COLO829 (cell line): Measurements from ENCODE around the gene PEAK1.

Source experiments
- DNase-seq: peaks from one replicate; pipeline ENCODE4 v3.0.0; 2012; ENCODE audit warnings: low spot score

The PEAK1 gene

DNA sequence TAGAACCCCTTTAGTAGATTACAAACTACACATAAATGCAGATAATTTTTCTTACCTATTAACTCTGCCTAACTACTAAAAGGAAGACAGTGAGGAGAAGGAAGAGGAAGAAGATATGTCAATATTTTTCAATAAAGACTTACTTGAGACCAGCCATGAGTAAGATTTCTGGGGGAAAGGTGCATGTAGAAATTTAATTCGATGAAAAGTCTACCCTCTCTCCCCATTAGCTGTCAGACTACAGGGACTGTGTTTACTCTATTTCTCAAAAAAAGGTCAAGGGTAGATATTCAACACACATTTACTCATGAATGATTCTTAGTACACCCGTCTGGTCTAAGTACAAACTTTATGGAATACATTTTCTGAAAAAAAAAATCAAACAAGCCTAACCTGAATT is 355.8 kb downstream of the PEAK1 start:
- no peak for DNase-seq

DNA sequence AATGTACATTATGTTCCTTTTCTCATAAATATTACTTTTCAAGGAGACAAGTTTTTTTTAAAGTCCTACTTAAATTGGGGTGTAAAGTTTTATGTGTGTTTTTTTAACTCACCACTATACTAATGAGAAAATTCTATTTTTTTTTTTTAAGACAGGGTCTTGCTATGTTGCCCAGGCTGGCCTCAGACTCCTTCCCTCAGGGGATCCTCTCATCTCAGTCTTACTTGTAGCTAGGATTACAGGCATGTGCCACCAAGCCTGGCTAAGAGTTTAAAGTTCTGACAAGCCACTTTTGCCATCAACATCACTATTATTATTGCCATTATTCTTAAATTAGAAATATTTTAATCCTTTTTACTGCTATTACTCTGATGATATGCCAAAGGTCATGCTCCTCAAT is 356.7 kb downstream of the PEAK1 start:
- no peak for DNase-seq

DNA sequence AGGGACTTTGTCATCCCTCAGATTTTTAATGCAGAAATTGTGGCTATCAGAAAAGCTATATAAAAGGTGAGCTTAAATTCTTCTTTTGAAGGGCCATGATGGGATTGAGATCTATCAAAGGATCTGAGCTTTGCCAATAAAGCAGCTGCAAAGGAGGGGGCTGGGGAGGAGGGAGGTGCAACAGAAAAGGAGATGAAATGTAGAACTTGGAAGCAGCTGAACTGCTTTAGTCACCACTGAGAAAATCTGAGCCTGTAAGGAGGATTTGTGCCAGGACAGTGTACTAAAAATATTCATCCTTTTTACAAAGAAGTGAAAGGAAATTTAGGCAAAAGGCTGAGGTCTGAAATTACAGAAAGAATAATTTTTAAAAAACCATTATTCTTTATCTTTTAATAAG is 359.4 kb downstream of the PEAK1 start:
- no peak for DNase-seq

DNA sequence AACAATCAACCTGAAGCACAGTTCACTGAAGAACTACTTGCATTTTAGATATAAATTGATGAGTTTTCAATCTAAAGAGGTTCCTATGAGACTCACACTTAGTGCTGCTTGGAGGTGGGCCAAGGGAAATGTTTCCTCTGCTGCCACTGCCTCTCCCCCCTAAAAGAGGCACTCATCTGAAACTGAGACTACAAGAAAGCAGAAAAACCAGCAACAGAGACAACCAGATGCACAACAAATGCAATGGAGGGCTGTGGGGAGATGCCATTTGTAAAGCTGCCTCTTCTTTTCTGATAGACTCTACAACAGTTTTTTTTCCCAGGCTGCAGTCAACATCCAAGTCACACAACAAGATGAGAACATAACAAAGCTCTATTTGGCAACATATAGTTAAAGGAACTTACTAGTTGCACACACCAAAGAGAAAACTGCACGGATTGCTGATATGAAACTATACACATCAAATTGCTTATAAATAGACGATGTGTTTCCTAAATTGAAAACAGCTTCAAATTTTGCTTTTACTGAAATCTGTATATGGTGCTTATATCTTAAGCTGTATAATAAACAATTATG is 360.0 kb downstream of the PEAK1 start:
- DNase-seq, result no peak

DNA sequence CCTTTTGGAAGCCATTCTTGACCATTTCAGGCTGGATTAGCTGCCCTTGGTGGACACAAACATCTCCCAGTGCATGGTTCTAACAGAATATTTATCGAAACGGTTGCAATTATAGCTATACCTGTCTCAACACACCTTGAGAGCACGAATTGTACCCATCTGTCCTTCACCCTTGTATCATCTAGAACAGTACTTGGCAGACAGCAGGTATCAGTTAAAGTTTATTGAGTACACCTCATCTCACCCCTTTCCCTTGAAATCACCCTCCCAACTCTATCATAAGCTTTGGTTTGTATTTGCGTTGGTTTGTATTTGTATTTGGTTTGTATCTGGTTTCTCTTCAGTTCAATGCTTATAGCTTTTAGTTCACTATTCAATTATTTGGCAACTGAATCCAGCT is 361.4 kb downstream of the PEAK1 start:
- no peak for DNase-seq

DNA sequence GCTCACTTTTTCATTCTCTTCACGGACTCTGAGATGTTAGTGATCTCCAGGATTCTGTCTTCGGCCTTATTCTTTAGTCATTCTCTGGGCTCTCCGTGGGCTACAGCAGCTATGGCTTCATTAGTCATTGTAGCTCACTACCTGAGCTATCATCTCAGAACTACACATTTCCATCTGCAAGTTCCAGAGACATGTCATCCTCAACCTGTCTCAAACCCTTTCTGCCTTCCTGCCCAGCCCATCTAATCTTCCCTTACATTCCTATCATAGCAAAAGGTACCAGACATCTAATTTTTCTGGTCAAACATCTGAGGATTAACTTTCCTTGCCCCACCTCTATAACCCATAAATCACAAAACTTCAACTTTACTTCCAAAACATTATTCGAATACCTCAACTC is 362.2 kb downstream of the PEAK1 start:
- no peak for DNase-seq

DNA sequence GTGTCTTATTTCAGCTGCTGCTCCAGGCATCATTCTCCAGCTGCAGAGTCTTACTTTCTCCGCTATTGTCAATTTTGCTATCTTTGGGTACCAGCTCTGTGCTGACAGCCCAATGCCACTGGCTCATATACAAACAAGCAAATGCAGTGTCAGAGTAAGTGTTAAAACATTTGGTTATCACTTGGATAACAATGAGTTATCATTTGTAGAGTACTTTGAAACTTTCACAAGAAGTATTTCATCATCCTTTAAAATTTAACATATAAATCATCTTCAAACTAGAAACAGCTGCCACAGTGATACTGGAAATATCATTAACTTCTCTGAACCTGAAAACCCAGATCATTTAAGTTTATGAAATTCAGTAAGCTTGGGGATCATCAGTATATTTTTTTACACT is 362.8 kb downstream of the PEAK1 start:
- no peak for DNase-seq

DNA sequence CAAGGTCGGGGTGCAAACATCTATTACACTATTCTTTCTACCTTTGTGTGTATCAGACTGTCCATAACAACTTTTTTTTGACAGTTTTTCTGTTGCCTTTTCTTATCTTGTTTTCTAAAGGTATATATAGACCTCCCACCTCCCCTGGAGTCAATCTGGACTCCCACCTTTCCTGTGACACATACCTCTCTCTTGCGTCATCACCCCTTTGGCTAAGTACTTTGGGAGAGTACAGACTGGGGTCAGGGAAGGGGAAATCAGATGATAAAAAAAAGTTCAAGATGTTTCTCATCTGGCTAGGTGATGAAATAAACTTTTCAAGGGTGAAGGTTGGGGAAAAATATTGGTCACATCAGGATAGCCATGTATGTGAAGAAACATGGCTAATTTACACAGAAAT is 366.2 kb downstream of the PEAK1 start:
- no peak for DNase-seq

DNA sequence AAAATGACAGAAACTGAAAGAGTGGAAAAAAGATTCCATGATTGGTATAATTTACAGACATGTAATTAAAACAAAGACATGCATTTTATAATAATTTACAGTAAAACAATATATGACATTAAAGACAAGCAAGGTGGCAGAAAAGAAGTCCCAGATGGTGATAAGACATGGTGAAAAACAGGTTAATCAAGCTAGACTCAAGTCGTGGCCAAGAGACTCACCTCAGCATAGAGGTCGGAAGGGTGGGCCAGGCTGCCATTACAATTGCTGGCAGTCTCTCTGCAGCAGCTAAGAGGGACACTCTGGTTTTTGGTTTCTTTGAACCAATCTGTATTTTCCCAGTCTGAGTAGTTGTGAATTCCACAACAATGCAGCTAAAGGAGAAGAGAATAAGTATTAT is 367.3 kb downstream of the PEAK1 start:
- no peak for DNase-seq
